ENCODE measurements around the gene ZNF709. TPM values are rescaled to one million over a fixed set of nuclear protein-coding genes. Genes with fewer than 3 reads are reported as not detected.
A peak's percentile ranks its signal among the peaks of the same experiment; 100 is the strongest.
"Not testable (repeated sequence)": the region's sequence is repeated elsewhere in the genome, so short reads cannot be mapped to it uniquely, and the experiment has no call there.

ZNF709 gene
- polyA plus RNA-seq, 1 experiment, result 0.59 TPM

GRCh38 chr19:12450844-12451243, 33.8 kb downstream of the ZNF709 start:
- no peaks in the 10 kb centered on the region for H3K36me3 ChIP-seq (ENCODE audit: control insufficient read depth, insufficient read depth, low read length)
- no peak for TF ChIP-seq CTCF (IDR thresholded peaks at IDR 0.05; ENCODE audit: insufficient read depth, low read depth, low read length)
- no peak for DNase-seq (ENCODE audit: low read depth)
- CTCF ChIA-PET, result no interaction called here
- no peaks in the 10 kb centered on the region for H3K27me3 ChIP-seq (ENCODE audit: control insufficient read depth, insufficient read depth, low read length)
- POLR2A ChIA-PET, result no interaction called here
- H3K4me3 ChIP-seq (ENCODE audit: low read depth, low read length), result no peak overlapping the region

GRCh38 chr19:12448808-12449207, 35.8 kb downstream of the ZNF709 start:
- POLR2A ChIA-PET, result no interaction called here

GRCh38 chr19:12440541-12441316, 43.9 kb downstream of the ZNF709 start, which contains the start of gene ZNF443:
TSS of gene ZNF443 (minus strand) at chr19:12441021. CDS start at chr19:12440914, 107 bp downstream.
- peak within 1 kb of the TSS; percentile 86 for H3K4me3 ChIP-seq (ENCODE audit: low read depth, low read length)
- ChIA-PET CTCF (interaction anchor here (0.5 to 1.4 kb wide), 3 partner anchors 11 to 185 kb away, joined by 3 to 4 read pairs (median 3); partner anchors contain the start of gene ZNF442), POLR2A (interaction anchor here (0.6 kb wide), 1 partner anchor 31 kb away, joined by 3 read pairs; no protein-coding TSS in a partner anchor)
- H3K27me3 ChIP-seq (ENCODE audit: control insufficient read depth, insufficient read depth, low read length), result no peaks in the 10 kb centered on the region
- DNase-seq (ENCODE audit: low read depth), result peak; percentile 93
- no peaks in the 10 kb centered on the region for H3K36me3 ChIP-seq (ENCODE audit: control insufficient read depth, insufficient read depth, low read length)
- no peak for TF ChIP-seq CTCF (IDR thresholded peaks at IDR 0.05; ENCODE audit: insufficient read depth, low read depth, low read length)

More at GRCh38 chr19:12448808-12449207, 35.8 kb downstream of the ZNF709 start:
- no peak for TF ChIP-seq CTCF (IDR thresholded peaks at IDR 0.05; ENCODE audit: insufficient read depth, low read depth, low read length)
- DNase-seq (ENCODE audit: low read depth), result no peak
- H3K4me3 ChIP-seq (ENCODE audit: low read depth, low read length), result no peak overlapping the region
- no peaks in the 10 kb centered on the region for H3K36me3 ChIP-seq (ENCODE audit: control insufficient read depth, insufficient read depth, low read length)
- CTCF ChIA-PET, result no interaction called here
- no peaks in the 10 kb centered on the region for H3K27me3 ChIP-seq (ENCODE audit: control insufficient read depth, insufficient read depth, low read length)

- not testable (repeated sequence) for H3K27me3 ChIP-seq (ENCODE audit: control insufficient read depth, insufficient read depth, low read length); DNase-seq (ENCODE audit: low read depth); H3K36me3 ChIP-seq (ENCODE audit: control insufficient read depth, insufficient read depth, low read length)
- POLR2A ChIA-PET, result interaction anchor here (0.6 kb wide), 1 partner anchor 31 kb away, joined by 3 read pairs; no protein-coding TSS in a partner anchor
- H3K4me3 ChIP-seq (ENCODE audit: low read depth, low read length), result peak overlapping the region; percentile 86
- CTCF ChIA-PET, result interaction anchor here (1.4 kb wide), 1 partner anchor 74 kb away, joined by 3 read pairs; the partner anchor contains the start of gene ZNF442
Measured at GRCh38 chr19:12439686-12440540, 44.7 kb downstream of the ZNF709 start.

- H3K27me3 ChIP-seq (ENCODE audit: control insufficient read depth, insufficient read depth, low read length); H3K4me3 ChIP-seq (ENCODE audit: low read depth, low read length); CTCF ChIA-PET; DNase-seq (ENCODE audit: low read depth); POLR2A ChIA-PET; H3K36me3 ChIP-seq (ENCODE audit: control insufficient read depth, insufficient read depth, low read length): not testable (repeated sequence)
Measured at GRCh38 chr19:12430726-12431299, 53.8 kb downstream of the ZNF709 start.

GRCh38 chr19:12425888-12426274, 58.7 kb downstream of the ZNF709 start:
- Histone ChIP-seq H3K4me3 (ENCODE audit: low read depth, low read length) (no peak overlapping the region), H3K36me3 (ENCODE audit: control insufficient read depth, insufficient read depth, low read length) (no peaks in the 10 kb centered on the region), H3K27me3 (ENCODE audit: control insufficient read depth, insufficient read depth, low read length) (no peaks in the 10 kb centered on the region)
- CTCF ChIA-PET, result no interaction called here
- TF ChIP-seq CTCF (IDR thresholded peaks at IDR 0.05; ENCODE audit: insufficient read depth, low read depth, low read length), result no peak
- DNase-seq (ENCODE audit: low read depth), result no peak
- POLR2A ChIA-PET, result no interaction called here
